Measurements from ENCODE around the gene TMPO. TPM values are rescaled to one million over a fixed set of nuclear protein-coding genes. Genes with fewer than 3 reads are reported as not detected.
"Not testable (repeated sequence)": the region's sequence is repeated elsewhere in the genome, so short reads cannot be mapped to it uniquely, and the experiment has no call there.

The TMPO gene
- polyA plus RNA-seq, 4 donors: 19.5 to 104 (median 45.4) TPM

GRCh38 chr12:98475565-98475908 is 39.9 kb upstream of the TMPO start:
- no peaks in the 10 kb centered on the region for H3K9me3 ChIP-seq (ENCODE audit: control insufficient read depth in 2 of 2, insufficient read depth in 1 of 2, low read depth in 1 of 2, low read length in 1 of 2)
- H3K4me1 ChIP-seq (ENCODE audit: control insufficient read depth in 3 of 3, insufficient read depth in 2 of 3, low read depth in 1 of 3, low read length in 2 of 3): no peaks in the 10 kb centered on the region
- no peaks in the 10 kb centered on the region for H3K27me3 ChIP-seq (ENCODE audit: control insufficient read depth in 3 of 3, insufficient read depth in 3 of 3, low read length in 3 of 3)
- FAIRE-seq (no peak), DNase-seq (no peak)
- no peak overlapping the region for H3K27ac ChIP-seq (ENCODE audit: low read depth in 1 of 3, low read length in 2 of 3)
- H3K36me3 ChIP-seq (ENCODE audit: control insufficient read depth in 3 of 3, insufficient read depth in 2 of 3, low read depth in 1 of 3, low read length in 3 of 3): no peaks in the 10 kb centered on the region
- H3K4me3 ChIP-seq (ENCODE audit: low read depth in 1 of 3, low read length in 3 of 3): no peak overlapping the region

- H3K36me3 ChIP-seq (ENCODE audit: control insufficient read depth in 3 of 3, insufficient read depth in 2 of 3, low read depth in 1 of 3, low read length in 3 of 3): no peaks in the 10 kb centered on the region
- FAIRE-seq (no peak), DNase-seq (no peak)
- no peak overlapping the region for H3K27ac ChIP-seq (ENCODE audit: low read depth in 1 of 3, low read length in 2 of 3)
- H3K27me3 ChIP-seq (ENCODE audit: control insufficient read depth in 3 of 3, insufficient read depth in 3 of 3, low read length in 3 of 3): no peaks in the 10 kb centered on the region
- peaks cover 0 to 8% of the 10 kb centered on the region in 2 donors for H3K9me3 ChIP-seq (ENCODE audit: control insufficient read depth in 2 of 2, insufficient read depth in 1 of 2, low read depth in 1 of 2, low read length in 1 of 2)
- no peaks in the 10 kb centered on the region for H3K4me1 ChIP-seq (ENCODE audit: control insufficient read depth in 3 of 3, insufficient read depth in 2 of 3, low read depth in 1 of 3, low read length in 2 of 3)
- WGBS, 3 donors: 92 to 95% (median 94%) methylated on average over 5 of the region's 5 CpGs
- no peak overlapping the region for H3K4me3 ChIP-seq (ENCODE audit: low read depth in 1 of 3, low read length in 3 of 3)
These were observed 36.8 kb upstream of the TMPO start for GRCh38 chr12:98478606-98479005.

DNA sequence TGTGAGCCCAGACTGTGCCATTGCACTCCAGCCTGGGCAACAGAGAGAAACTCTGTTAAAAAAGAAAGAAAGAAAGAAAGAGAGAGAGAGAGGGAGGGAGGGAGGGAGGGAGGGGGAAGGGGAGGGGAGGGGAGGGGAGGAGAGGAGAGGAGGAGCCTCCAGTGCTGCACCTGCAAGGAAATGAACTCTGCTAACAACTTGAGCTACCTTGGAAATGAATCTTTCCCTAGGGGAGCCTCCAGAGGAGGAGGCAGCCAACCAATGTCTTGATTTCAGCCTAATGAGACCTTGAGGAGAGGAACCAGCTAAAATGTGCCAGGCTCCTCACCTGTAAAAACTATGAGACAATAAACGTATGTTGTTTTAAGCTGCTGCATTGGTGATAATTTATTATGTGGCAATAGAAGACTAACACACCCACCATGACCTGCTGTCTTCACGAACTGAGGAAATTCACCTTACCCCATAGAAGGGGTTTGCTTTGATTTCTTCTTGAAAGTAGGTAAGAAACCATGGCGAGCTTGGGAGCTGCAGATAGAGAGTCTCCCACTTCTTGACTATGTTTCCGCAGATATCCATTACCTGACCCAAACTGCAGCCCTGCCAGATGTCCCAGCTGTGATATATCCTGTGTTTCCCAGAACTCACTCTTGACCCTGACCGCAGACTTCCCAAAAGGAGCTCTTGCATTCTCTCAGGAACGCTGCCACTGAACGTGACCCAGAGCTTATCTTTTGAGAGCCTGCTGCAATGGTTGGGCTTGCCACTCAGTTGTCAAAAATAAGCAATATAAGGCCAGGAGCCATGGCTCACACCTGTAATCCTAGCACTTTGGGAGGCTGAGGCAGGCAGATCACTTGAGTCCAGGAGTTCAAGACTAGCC is 31.5 kb upstream of the TMPO start:
- H3K9me3 ChIP-seq (ENCODE audit: control insufficient read depth in 2 of 2, insufficient read depth in 1 of 2, low read depth in 1 of 2, low read length in 1 of 2): peaks cover 0 to 14% of the 10 kb centered on the region in 2 donors
- no peak overlapping the region for H3K4me3 ChIP-seq (ENCODE audit: low read depth in 1 of 3, low read length in 3 of 3)
- no peaks in the 10 kb centered on the region for H3K27me3 ChIP-seq (ENCODE audit: control insufficient read depth in 3 of 3, insufficient read depth in 3 of 3, low read length in 3 of 3)
- peaks cover 0 to 3% (median 0%) of the 10 kb centered on the region in 3 donors for H3K4me1 ChIP-seq (ENCODE audit: control insufficient read depth in 3 of 3, insufficient read depth in 2 of 3, low read depth in 1 of 3, low read length in 2 of 3)
- H3K27ac ChIP-seq (ENCODE audit: low read depth in 1 of 3, low read length in 2 of 3): no peak overlapping the region
- H3K36me3 ChIP-seq (ENCODE audit: control insufficient read depth in 3 of 3, insufficient read depth in 2 of 3, low read depth in 1 of 3, low read length in 3 of 3): no peaks in the 10 kb centered on the region
- DNase-seq: no peak
- WGBS, 3 donors: 56 to 72% (median 64%) methylated on average over 7 of the region's 7 CpGs
- no peak for FAIRE-seq

GRCh38 chr12:98485792-98486340 is 29.5 kb upstream of the TMPO start:
- H3K36me3 ChIP-seq (ENCODE audit: control insufficient read depth in 3 of 3, insufficient read depth in 2 of 3, low read depth in 1 of 3, low read length in 3 of 3): no peaks in the 10 kb centered on the region
- peaks cover 0 to 14% of the 10 kb centered on the region in 2 donors for H3K9me3 ChIP-seq (ENCODE audit: control insufficient read depth in 2 of 2, insufficient read depth in 1 of 2, low read depth in 1 of 2, low read length in 1 of 2)
- peaks cover 0 to 15% (median 0%) of the 10 kb centered on the region in 3 donors for H3K4me1 ChIP-seq (ENCODE audit: control insufficient read depth in 3 of 3, insufficient read depth in 2 of 3, low read depth in 1 of 3, low read length in 2 of 3)
- no peak overlapping the region for H3K4me3 ChIP-seq (ENCODE audit: low read depth in 1 of 3, low read length in 3 of 3)
- no peak for DNase-seq
- 80 to 88% (median 87%) methylated on average over 6 of the region's 6 CpGs for WGBS, 3 donors
- no peak for FAIRE-seq
- no peaks in the 10 kb centered on the region for H3K27me3 ChIP-seq (ENCODE audit: control insufficient read depth in 3 of 3, insufficient read depth in 3 of 3, low read length in 3 of 3)
- H3K27ac ChIP-seq (ENCODE audit: low read depth in 1 of 3, low read length in 2 of 3): no peak overlapping the region

DNA sequence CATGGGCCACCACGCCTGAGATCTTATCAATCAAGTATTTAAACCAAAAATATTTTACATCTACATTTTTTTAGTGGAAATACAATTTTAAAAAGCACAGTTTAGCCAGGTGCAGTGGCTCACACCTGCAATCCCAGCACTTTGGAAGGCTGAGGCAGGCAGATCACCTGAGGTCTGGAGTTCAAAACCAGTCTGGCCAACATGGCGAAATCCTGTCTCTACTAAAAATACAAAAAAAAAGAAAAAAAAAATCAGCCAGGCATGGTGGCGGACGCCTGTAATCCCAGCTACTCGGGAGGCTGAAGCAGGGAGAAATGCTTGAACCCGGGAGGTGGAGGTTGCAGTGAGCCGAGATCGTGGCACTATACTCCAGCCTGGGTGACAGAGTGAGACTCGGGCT is 27.0 kb upstream of the TMPO start:
- not testable (repeated sequence) for DNase-seq; H3K36me3 ChIP-seq (ENCODE audit: control insufficient read depth in 3 of 3, insufficient read depth in 2 of 3, low read depth in 1 of 3, low read length in 3 of 3); FAIRE-seq; H3K4me3 ChIP-seq (ENCODE audit: low read depth in 1 of 3, low read length in 3 of 3); H3K27me3 ChIP-seq (ENCODE audit: control insufficient read depth in 3 of 3, insufficient read depth in 3 of 3, low read length in 3 of 3); H3K27ac ChIP-seq (ENCODE audit: low read depth in 1 of 3, low read length in 2 of 3); H3K9me3 ChIP-seq (ENCODE audit: control insufficient read depth in 2 of 2, insufficient read depth in 1 of 2, low read depth in 1 of 2, low read length in 1 of 2)
- 91 to 97% (median 95%) methylated on average over 9 of the region's 9 CpGs for WGBS, 3 donors
- peaks cover 0 to 25% (median 0%) of the 10 kb centered on the region in 3 donors for H3K4me1 ChIP-seq (ENCODE audit: control insufficient read depth in 3 of 3, insufficient read depth in 2 of 3, low read depth in 1 of 3, low read length in 2 of 3)

- Histone ChIP-seq H3K4me1 (ENCODE audit: control insufficient read depth in 3 of 3, insufficient read depth in 2 of 3, low read depth in 1 of 3, low read length in 2 of 3) (peaks cover 0 to 30% (median 0%) of the 10 kb centered on the region in 3 donors), H3K27me3 (ENCODE audit: control insufficient read depth in 3 of 3, insufficient read depth in 3 of 3, low read length in 3 of 3) (no peaks in the 10 kb centered on the region), H3K9me3 (ENCODE audit: control insufficient read depth in 2 of 2, insufficient read depth in 1 of 2, low read depth in 1 of 2, low read length in 1 of 2) (peaks cover 0 to 3% of the 10 kb centered on the region in 2 donors), H3K4me3 (ENCODE audit: low read depth in 1 of 3, low read length in 3 of 3) (no peak overlapping the region), H3K36me3 (ENCODE audit: control insufficient read depth in 3 of 3, insufficient read depth in 2 of 3, low read depth in 1 of 3, low read length in 3 of 3) (no peaks in the 10 kb centered on the region), H3K27ac (ENCODE audit: low read depth in 1 of 3, low read length in 2 of 3) (no peak overlapping the region)
- DNase-seq: peak; percentile 42 to 81
- no peak for FAIRE-seq
- WGBS, 3 donors: 22 to 64% (median 39%) methylated on average over 3 of the region's 3 CpGs
These were observed 26.2 kb upstream of the TMPO start for GRCh38 chr12:98489176-98489575.

DNA sequence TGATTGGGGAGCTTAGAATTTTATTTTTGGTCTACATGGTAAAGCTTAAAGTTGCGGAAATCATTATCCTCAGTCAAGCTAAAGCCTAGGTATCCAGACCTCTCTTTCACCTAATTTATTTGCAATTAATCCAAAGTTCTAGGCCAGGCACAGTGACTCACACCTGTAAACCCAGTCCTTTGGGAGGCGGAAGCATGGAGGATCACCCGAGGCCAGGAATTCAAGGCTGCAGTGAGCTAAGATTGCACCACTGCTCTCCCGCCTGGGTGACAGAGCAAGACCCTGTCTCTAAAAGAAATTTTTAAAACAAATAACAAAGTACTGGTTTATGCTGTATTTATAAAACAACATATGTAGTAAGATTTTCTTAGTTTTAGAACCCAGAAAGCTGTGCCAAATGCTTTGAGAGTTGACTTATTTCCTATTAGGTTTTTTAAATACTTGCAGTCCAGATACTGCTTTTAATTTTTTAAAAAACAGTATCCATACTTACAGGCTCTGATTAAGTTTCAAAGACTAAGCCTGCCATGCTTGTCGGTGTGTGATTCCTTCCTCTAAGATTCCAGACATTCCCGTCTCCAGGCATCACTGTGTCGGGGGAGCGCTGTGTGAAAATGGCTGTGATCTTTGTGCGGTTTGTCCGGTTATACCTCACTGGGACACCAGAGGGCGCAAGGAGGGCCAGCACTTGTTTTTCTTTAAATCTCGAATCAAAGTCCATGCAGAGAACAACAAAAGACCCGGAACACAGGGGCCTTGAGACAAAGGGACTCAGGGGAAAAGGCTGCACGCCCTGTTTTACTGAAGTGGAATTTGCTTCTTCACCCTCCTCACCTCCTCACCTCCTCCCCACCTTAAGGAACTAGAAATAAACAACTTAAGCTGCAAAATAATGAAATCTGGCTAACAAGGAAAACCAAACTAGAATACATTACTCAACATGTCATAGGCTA is 24.6 kb upstream of the TMPO start:
- Histone ChIP-seq H3K4me1 (ENCODE audit: control insufficient read depth in 3 of 3, insufficient read depth in 2 of 3, low read depth in 1 of 3, low read length in 2 of 3) (peaks cover 0 to 30% (median 0%) of the 10 kb centered on the region in 3 donors), H3K27me3 (ENCODE audit: control insufficient read depth in 3 of 3, insufficient read depth in 3 of 3, low read length in 3 of 3) (no peaks in the 10 kb centered on the region), H3K9me3 (ENCODE audit: control insufficient read depth in 2 of 2, insufficient read depth in 1 of 2, low read depth in 1 of 2, low read length in 1 of 2) (no peaks in the 10 kb centered on the region), H3K36me3 (ENCODE audit: control insufficient read depth in 3 of 3, insufficient read depth in 2 of 3, low read depth in 1 of 3, low read length in 3 of 3) (no peaks in the 10 kb centered on the region), H3K4me3 (ENCODE audit: low read depth in 1 of 3, low read length in 3 of 3) (peak overlapping the region in 1 of 3 donors; percentile 2), H3K27ac (ENCODE audit: low read depth in 1 of 3, low read length in 2 of 3) (peak overlapping the region; percentile 76 to 93 (median 83))
- WGBS, 3 donors: 12 to 20% (median 16%) methylated on average over 14 of the region's 14 CpGs
- DNase-seq (peak; percentile 94 to 96), FAIRE-seq (no peak)

- no peaks in the 10 kb centered on the region for H3K36me3 ChIP-seq (ENCODE audit: control insufficient read depth in 3 of 3, insufficient read depth in 2 of 3, low read depth in 1 of 3, low read length in 3 of 3)
- no peak overlapping the region for H3K4me3 ChIP-seq (ENCODE audit: low read depth in 1 of 3, low read length in 3 of 3)
- H3K4me1 ChIP-seq (ENCODE audit: control insufficient read depth in 3 of 3, insufficient read depth in 2 of 3, low read depth in 1 of 3, low read length in 2 of 3): peaks cover 0 to 29% (median 0%) of the 10 kb centered on the region in 3 donors
- DNase-seq (no peak), FAIRE-seq (no peak)
- peak overlapping the region in 2 of 3 donors; percentile 39 to 65 for H3K27ac ChIP-seq (ENCODE audit: low read depth in 1 of 3, low read length in 2 of 3)
- no peaks in the 10 kb centered on the region for H3K27me3 ChIP-seq (ENCODE audit: control insufficient read depth in 3 of 3, insufficient read depth in 3 of 3, low read length in 3 of 3)
- 51 to 60% (median 60%) methylated on average over 4 of the region's 4 CpGs for WGBS, 3 donors
- H3K9me3 ChIP-seq (ENCODE audit: control insufficient read depth in 2 of 2, insufficient read depth in 1 of 2, low read depth in 1 of 2, low read length in 1 of 2): no peaks in the 10 kb centered on the region
These were observed 22.7 kb upstream of the TMPO start for GRCh38 chr12:98492580-98493140.

Data from small intestine (tissue), 7 donors.